ENCODE measurements around the gene ICA1. TPM values are rescaled to one million over a fixed set of nuclear protein-coding genes. Genes with fewer than 3 reads are reported as not detected.

Gene ICA1
- total RNA-seq, 1 experiment from 2014 or later = 31.5 TPM

- DNase-seq (ENCODE audit: unreplicated experiment) = no peak
- POLR2A ChIA-PET = interaction anchor here (0.8 kb wide), 1 partner anchor 596 kb away, joined by 3 read pairs; no protein-coding TSS in a partner anchor
- Mint-ChIP-seq H3K9me3 (ENCODE audit: unreplicated experiment) (no peaks in the 10 kb centered on the region), H3K4me3 (ENCODE audit: unreplicated experiment) (no peak overlapping the region), H3K4me1 (ENCODE audit: insufficient read depth, unreplicated experiment) (peaks cover 6% of the 10 kb centered on the region), H3K27me3 (ENCODE audit: insufficient read depth, unreplicated experiment) (no peaks in the 10 kb centered on the region), H3K36me3 (ENCODE audit: insufficient read depth, unreplicated experiment) (no peaks in the 10 kb centered on the region), H3K27ac (ENCODE audit: low read depth, unreplicated experiment) (no peak overlapping the region)
- intact Hi-C loops (cut with micrococcal nuclease) = no loop called here
- no peak for TF ChIP-seq CTCF (IDR thresholded peaks at IDR 0.05; ENCODE audit: unreplicated experiment)
- CTCF ChIA-PET = interaction anchor here (0.5 kb wide), 1 partner anchor 645 kb away, joined by 4 read pairs; no protein-coding TSS in a partner anchor
- no TSS peak for BruUV-seq (replicated peaks)
Observed at GRCh38 chr7:8236780-8237407, 25.1 kb downstream of the ICA1 start.

- no peak for TF ChIP-seq CTCF (IDR thresholded peaks at IDR 0.05; ENCODE audit: unreplicated experiment)
- Mint-ChIP-seq H3K36me3 (ENCODE audit: insufficient read depth, unreplicated experiment) (no peaks in the 10 kb centered on the region), H3K27me3 (ENCODE audit: insufficient read depth, unreplicated experiment) (no peaks in the 10 kb centered on the region), H3K9me3 (ENCODE audit: unreplicated experiment) (no peaks in the 10 kb centered on the region), H3K27ac (ENCODE audit: low read depth, unreplicated experiment) (no peak overlapping the region), H3K4me1 (ENCODE audit: insufficient read depth, unreplicated experiment) (peaks cover 6% of the 10 kb centered on the region), H3K4me3 (ENCODE audit: unreplicated experiment) (no peak overlapping the region)
- CTCF ChIA-PET = interaction anchor here (0.5 kb wide), 1 partner anchor 585 kb away, joined by 3 read pairs; no protein-coding TSS in a partner anchor
- intact Hi-C loops (cut with micrococcal nuclease) = no loop called here
- POLR2A ChIA-PET = no interaction called here
- no peak for DNase-seq (ENCODE audit: unreplicated experiment)
- BruUV-seq (replicated peaks) = no TSS peak
Observed at GRCh38 chr7:8232999-8233847, 28.7 kb downstream of the ICA1 start.

GRCh38 chr7:8229927-8230326 is 32.0 kb downstream of the ICA1 start:
- Mint-ChIP-seq H3K4me1 (ENCODE audit: insufficient read depth, unreplicated experiment) (peaks cover 6% of the 10 kb centered on the region), H3K27ac (ENCODE audit: low read depth, unreplicated experiment) (no peak overlapping the region), H3K36me3 (ENCODE audit: insufficient read depth, unreplicated experiment) (peaks cover 7% of the 10 kb centered on the region), H3K4me3 (ENCODE audit: unreplicated experiment) (no peak overlapping the region), H3K27me3 (ENCODE audit: insufficient read depth, unreplicated experiment) (no peaks in the 10 kb centered on the region), H3K9me3 (ENCODE audit: unreplicated experiment) (no peaks in the 10 kb centered on the region)
- no peak for DNase-seq (ENCODE audit: unreplicated experiment)
- no peak for TF ChIP-seq CTCF (IDR thresholded peaks at IDR 0.05; ENCODE audit: unreplicated experiment)
- intact Hi-C loops (cut with micrococcal nuclease) = no loop called here
- ChIA-PET CTCF (interaction anchor here (0.5 kb wide), 1 partner anchor 773 kb away, joined by 3 read pairs; no protein-coding TSS in a partner anchor), POLR2A (no interaction called here)
- BruUV-seq (replicated peaks) = no TSS peak

Data from MCF 10A (cell line).